ENCODE measurements around the gene TGM2.

The TGM2 gene

GRCh38 chr20:38147163-38147562, 17.9 kb downstream of the TGM2 start:
- H3K27me3 ChIP-seq (ENCODE audit: low read depth, low read length): no peaks in the 10 kb centered on the region
- no peak for TF ChIP-seq CTCF (IDR thresholded peaks at IDR 0.05; ENCODE audit: low read depth, low read length)
- no peak for TF ChIP-seq EZH2phosphoT487 (IDR thresholded peaks at IDR 0.05; ENCODE audit: low read depth)
- peaks cover 59% of the 10 kb centered on the region for H3K36me3 ChIP-seq (replicated peaks; ENCODE audit: low read depth, low read length)
- no peak overlapping the region for H2AFZ ChIP-seq (ENCODE audit: low read depth, low read length)
- no peak overlapping the region for H3K4me3 ChIP-seq (ENCODE audit: low read length)
- H3K27ac ChIP-seq (ENCODE audit: low read length): no peak overlapping the region
- H3K4me2 ChIP-seq (ENCODE audit: low read length): no peak overlapping the region
- H3K9ac ChIP-seq (ENCODE audit: low read length): no peak overlapping the region
- H4K20me1 ChIP-seq (ENCODE audit: insufficient read depth, low read length): no peaks in the 10 kb centered on the region
- H3K79me2 ChIP-seq (ENCODE audit: low read length): no peaks in the 10 kb centered on the region
- no peaks in the 10 kb centered on the region for H3K9me3 ChIP-seq (ENCODE audit: insufficient read depth, low read length)
- H3K4me1 ChIP-seq (ENCODE audit: low read length): peaks cover 12% of the 10 kb centered on the region

- H3K27ac ChIP-seq (ENCODE audit: low read length): no peak overlapping the region
- H3K79me2 ChIP-seq (ENCODE audit: low read length): no peaks in the 10 kb centered on the region
- peaks cover 7% of the 10 kb centered on the region for H3K4me1 ChIP-seq (ENCODE audit: low read length)
- H3K36me3 ChIP-seq (replicated peaks; ENCODE audit: low read depth, low read length): peaks cover 59% of the 10 kb centered on the region
- no peak overlapping the region for H2AFZ ChIP-seq (ENCODE audit: low read depth, low read length)
- no peaks in the 10 kb centered on the region for H3K9me3 ChIP-seq (ENCODE audit: insufficient read depth, low read length)
- no peak overlapping the region for H3K4me2 ChIP-seq (ENCODE audit: low read length)
- H4K20me1 ChIP-seq (ENCODE audit: insufficient read depth, low read length): no peaks in the 10 kb centered on the region
- H3K27me3 ChIP-seq (ENCODE audit: low read depth, low read length): no peaks in the 10 kb centered on the region
- no peak overlapping the region for H3K4me3 ChIP-seq (ENCODE audit: low read length)
- no peak overlapping the region for H3K9ac ChIP-seq (ENCODE audit: low read length)
- TF ChIP-seq EZH2phosphoT487 (IDR thresholded peaks at IDR 0.05; ENCODE audit: low read depth) (no peak), CTCF (IDR thresholded peaks at IDR 0.05; ENCODE audit: low read depth, low read length) (no peak)
Measured at GRCh38 chr20:38146628-38147027, 18.4 kb downstream of the TGM2 start.

GRCh38 chr20:38146156-38146555, 18.9 kb downstream of the TGM2 start:
- no peak overlapping the region for H3K4me3 ChIP-seq (ENCODE audit: low read length)
- TF ChIP-seq EZH2phosphoT487 (IDR thresholded peaks at IDR 0.05; ENCODE audit: low read depth) (no peak), CTCF (IDR thresholded peaks at IDR 0.05; ENCODE audit: low read depth, low read length) (no peak)
- H3K4me1 ChIP-seq (ENCODE audit: low read length): peaks cover 2% of the 10 kb centered on the region
- H4K20me1 ChIP-seq (ENCODE audit: insufficient read depth, low read length): no peaks in the 10 kb centered on the region
- H3K4me2 ChIP-seq (ENCODE audit: low read length): no peak overlapping the region
- no peak overlapping the region for H3K9ac ChIP-seq (ENCODE audit: low read length)
- no peaks in the 10 kb centered on the region for H3K79me2 ChIP-seq (ENCODE audit: low read length)
- peaks cover 56% of the 10 kb centered on the region for H3K36me3 ChIP-seq (replicated peaks; ENCODE audit: low read depth, low read length)
- no peak overlapping the region for H2AFZ ChIP-seq (ENCODE audit: low read depth, low read length)
- no peaks in the 10 kb centered on the region for H3K9me3 ChIP-seq (ENCODE audit: insufficient read depth, low read length)
- H3K27ac ChIP-seq (ENCODE audit: low read length): no peak overlapping the region
- H3K27me3 ChIP-seq (ENCODE audit: low read depth, low read length): no peaks in the 10 kb centered on the region

- no peak overlapping the region for H3K4me2 ChIP-seq (ENCODE audit: low read length)
Measured at GRCh38 chr20:38145729-38146075, 19.4 kb downstream of the TGM2 start.

More at GRCh38 chr20:38145729-38146075, 19.4 kb downstream of the TGM2 start:
- no peaks in the 10 kb centered on the region for H4K20me1 ChIP-seq (ENCODE audit: insufficient read depth, low read length)
- TF ChIP-seq CTCF (IDR thresholded peaks at IDR 0.05; ENCODE audit: low read depth, low read length) (no peak), EZH2phosphoT487 (IDR thresholded peaks at IDR 0.05; ENCODE audit: low read depth) (no peak)
- no peak overlapping the region for H3K9ac ChIP-seq (ENCODE audit: low read length)
- peaks cover 56% of the 10 kb centered on the region for H3K36me3 ChIP-seq (replicated peaks; ENCODE audit: low read depth, low read length)
- no peaks in the 10 kb centered on the region for H3K9me3 ChIP-seq (ENCODE audit: insufficient read depth, low read length)
- H3K79me2 ChIP-seq (ENCODE audit: low read length): no peaks in the 10 kb centered on the region
- no peak overlapping the region for H3K4me3 ChIP-seq (ENCODE audit: low read length)
- no peaks in the 10 kb centered on the region for H3K4me1 ChIP-seq (ENCODE audit: low read length)
- H3K27ac ChIP-seq (ENCODE audit: low read length): no peak overlapping the region
- H2AFZ ChIP-seq (ENCODE audit: low read depth, low read length): no peak overlapping the region
- no peaks in the 10 kb centered on the region for H3K27me3 ChIP-seq (ENCODE audit: low read depth, low read length)
